Fibroblast of peridontal ligament (primary cell): ENCODE measurements around the gene SLC39A7.
A peak's percentile ranks its signal among the peaks of the same experiment; 100 is the strongest.
"Not testable (repeated sequence)": the region's sequence is repeated elsewhere in the genome, so short reads cannot be mapped to it uniquely, and the experiment has no call there.

Source experiments
- DNase-seq: peaks from one replicate; pipeline ENCODE4 v3.0.0-alpha.2; 2010; ENCODE audit errors: extremely low read depth

The SLC39A7 gene

GRCh38 chr6:33205191-33206026, 4.7 kb downstream of the SLC39A7 start:
- DNase-seq = no peak

GRCh38 chr6:33206027-33206863, 5.6 kb downstream of the SLC39A7 start:
- no peak for DNase-seq

GRCh38 chr6:33206864-33207551, 6.3 kb downstream of the SLC39A7 start:
- DNase-seq = no peak

GRCh38 chr6:33207552-33208090, 7.0 kb downstream of the SLC39A7 start:
- peak; percentile 48 for DNase-seq

GRCh38 chr6:33208091-33208967, 7.7 kb downstream of the SLC39A7 start, which contains the start of gene RING1:
Gene RING1 (plus strand): TSS chr6:33208500. CDS start chr6:33208823, 323 bp downstream.
- DNase-seq = peak; percentile 70

- no peak for DNase-seq
Observed at GRCh38 chr6:33209856-33210255, 9.2 kb downstream of the SLC39A7 start.

GRCh38 chr6:33211136-33211535, 10.5 kb downstream of the SLC39A7 start:
- no peak for DNase-seq

GRCh38 chr6:33211666-33212422, 11.2 kb downstream of the SLC39A7 start:
- DNase-seq = no peak

GRCh38 chr6:33212857-33213165, 12.1 kb downstream of the SLC39A7 start:
- DNase-seq = peak; percentile 31

- DNase-seq = no peak
Observed at GRCh38 chr6:33213166-33213988, 12.7 kb downstream of the SLC39A7 start.

- DNase-seq = no peak
Observed at GRCh38 chr6:33213989-33214335, 13.3 kb downstream of the SLC39A7 start.

- no peak for DNase-seq
Observed at GRCh38 chr6:33215271-33216116, 14.8 kb downstream of the SLC39A7 start.

GRCh38 chr6:33216117-33216649, 15.5 kb downstream of the SLC39A7 start:
- DNase-seq = no peak

- DNase-seq = no peak
Observed at GRCh38 chr6:33217246-33217645, 16.6 kb downstream of the SLC39A7 start.

- DNase-seq = no peak
Observed at GRCh38 chr6:33217681-33218080, 17.0 kb downstream of the SLC39A7 start.

- DNase-seq = not testable (repeated sequence)
Observed at GRCh38 chr6:33226503-33227120, 25.9 kb downstream of the SLC39A7 start.

- no peak for DNase-seq
Observed at GRCh38 chr6:33235221-33235634, 34.6 kb downstream of the SLC39A7 start.

GRCh38 chr6:33236328-33236727, 35.7 kb downstream of the SLC39A7 start:
- DNase-seq = no peak
